ENCODE results near the gene ACADL. TPM values are rescaled to one million over a fixed set of nuclear protein-coding genes. Genes with fewer than 3 reads are reported as not detected.

Gene ACADL
- total RNA-seq, 1 donor from 2014 or later, result not detected

DNA sequence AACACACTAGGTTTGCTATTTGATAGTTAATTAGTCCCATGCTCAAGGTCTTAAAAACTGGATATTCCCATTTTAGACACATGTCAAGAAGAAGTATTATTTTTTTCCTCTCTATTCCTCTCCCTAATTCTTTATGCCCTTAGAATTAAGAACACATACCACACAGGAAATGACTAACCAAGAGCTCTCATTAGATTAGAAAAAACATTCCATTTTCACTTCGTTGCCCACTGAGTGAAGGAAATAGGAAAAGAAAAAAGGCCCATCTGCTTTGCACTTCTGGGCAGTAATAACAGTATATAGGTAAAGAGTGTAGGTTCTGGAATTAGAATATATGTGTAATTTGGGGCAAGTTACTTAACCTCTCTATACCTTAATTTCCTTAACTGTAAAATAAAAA lies 26.9 kb downstream of the ACADL start:
- TF ChIP-seq, protein P1, sequence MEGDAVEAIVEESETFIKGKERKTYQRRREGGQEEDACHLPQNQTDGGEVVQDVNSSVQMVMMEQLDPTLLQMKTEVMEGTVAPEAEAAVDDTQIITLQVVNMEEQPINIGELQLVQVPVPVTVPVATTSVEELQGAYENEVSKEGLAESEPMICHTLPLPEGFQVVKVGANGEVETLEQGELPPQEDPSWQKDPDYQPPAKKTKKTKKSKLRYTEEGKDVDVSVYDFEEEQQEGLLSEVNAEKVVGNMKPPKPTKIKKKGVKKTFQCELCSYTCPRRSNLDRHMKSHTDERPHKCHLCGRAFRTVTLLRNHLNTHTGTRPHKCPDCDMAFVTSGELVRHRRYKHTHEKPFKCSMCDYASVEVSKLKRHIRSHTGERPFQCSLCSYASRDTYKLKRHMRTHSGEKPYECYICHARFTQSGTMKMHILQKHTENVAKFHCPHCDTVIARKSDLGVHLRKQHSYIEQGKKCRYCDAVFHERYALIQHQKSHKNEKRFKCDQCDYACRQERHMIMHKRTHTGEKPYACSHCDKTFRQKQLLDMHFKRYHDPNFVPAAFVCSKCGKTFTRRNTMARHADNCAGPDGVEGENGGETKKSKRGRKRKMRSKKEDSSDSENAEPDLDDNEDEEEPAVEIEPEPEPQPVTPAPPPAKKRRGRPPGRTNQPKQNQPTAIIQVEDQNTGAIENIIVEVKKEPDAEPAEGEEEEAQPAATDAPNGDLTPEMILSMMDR (IDR thresholded peaks at IDR 0.05), result no peak
- Mint-ChIP-seq H3K36me3 (ENCODE audit: unreplicated experiment) (no peaks in the 10 kb centered on the region), H3K4me1 (ENCODE audit: unreplicated experiment) (peaks cover 9% of the 10 kb centered on the region), H3K27ac (ENCODE audit: unreplicated experiment) (no peak overlapping the region), H3K27me3 (ENCODE audit: unreplicated experiment) (peaks cover 57% of the 10 kb centered on the region), H3K9me3 (ENCODE audit: unreplicated experiment) (no peaks in the 10 kb centered on the region), H3K4me3 (ENCODE audit: unreplicated experiment) (no peak overlapping the region)
- DNase-seq (ENCODE audit: extremely low spot score, unreplicated experiment), result no peak

DNA sequence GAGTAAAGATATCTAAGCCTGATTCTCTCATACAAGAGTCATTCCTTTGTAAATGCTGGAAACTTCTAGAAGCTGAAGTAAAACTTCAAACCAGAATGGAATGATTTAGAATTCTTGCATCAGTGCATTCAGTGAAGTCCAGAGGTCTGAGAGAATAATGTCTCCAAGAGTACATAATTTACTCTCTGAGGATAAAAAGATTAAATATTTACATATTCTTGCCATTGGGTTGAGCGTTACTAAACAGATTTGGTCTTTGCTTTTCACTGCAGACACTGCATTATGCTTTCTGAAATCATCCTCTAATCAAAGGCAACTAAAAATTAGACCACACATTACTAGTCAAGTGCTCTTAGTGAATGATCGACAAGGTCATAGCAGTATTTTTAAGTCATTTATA lies 27.5 kb downstream of the ACADL start:
- peaks cover 55% of the 10 kb centered on the region for H3K27me3 Mint-ChIP-seq (ENCODE audit: unreplicated experiment)
- H3K4me3 Mint-ChIP-seq (ENCODE audit: unreplicated experiment), result no peak overlapping the region
- peaks cover 9% of the 10 kb centered on the region for H3K4me1 Mint-ChIP-seq (ENCODE audit: unreplicated experiment)
- no peaks in the 10 kb centered on the region for H3K36me3 Mint-ChIP-seq (ENCODE audit: unreplicated experiment)
- H3K27ac Mint-ChIP-seq (ENCODE audit: unreplicated experiment), result no peak overlapping the region
- no peak for DNase-seq (ENCODE audit: extremely low spot score, unreplicated experiment)
- no peaks in the 10 kb centered on the region for H3K9me3 Mint-ChIP-seq (ENCODE audit: unreplicated experiment)
- TF ChIP-seq, protein P1 (IDR thresholded peaks at IDR 0.05), result no peak

DNA sequence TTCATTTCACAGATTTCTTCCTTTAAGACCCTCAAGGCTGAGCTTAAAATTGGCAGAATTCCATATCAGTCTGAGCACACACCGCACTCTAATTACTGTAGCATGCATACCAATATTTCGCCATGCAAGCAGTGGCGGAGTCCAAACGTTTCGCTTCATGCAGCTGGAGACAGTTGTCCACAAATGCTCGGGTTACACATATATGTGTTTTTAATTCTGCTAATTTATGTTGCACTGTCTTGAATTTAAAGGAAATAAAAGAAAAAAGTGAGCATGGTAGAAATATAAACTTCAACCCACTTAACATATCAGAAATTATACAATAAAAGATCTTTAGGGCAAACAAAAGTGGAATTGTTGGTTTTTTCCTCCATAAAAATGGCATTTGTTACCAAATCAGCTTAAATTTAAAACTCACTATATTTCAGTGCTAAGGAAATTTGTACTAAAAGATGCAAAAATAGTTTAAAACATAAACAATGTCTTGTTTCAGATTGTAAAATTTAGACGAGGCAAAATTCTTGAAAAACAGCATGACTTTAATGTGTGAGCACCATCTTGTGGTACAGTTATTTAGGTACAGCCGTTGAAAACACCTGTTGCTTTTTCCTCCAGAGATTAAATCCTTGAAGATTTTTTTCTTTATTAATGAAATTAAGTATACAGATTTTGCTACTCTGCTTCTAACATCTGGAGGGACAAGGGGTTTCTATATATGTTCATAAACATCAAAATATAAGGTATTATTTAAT lies 30.0 kb downstream of the ACADL start:
- Mint-ChIP-seq H3K4me3 (ENCODE audit: unreplicated experiment) (peak overlapping the region; percentile 48), H3K4me1 (ENCODE audit: unreplicated experiment) (peaks cover 9% of the 10 kb centered on the region), H3K27me3 (ENCODE audit: unreplicated experiment) (peaks cover 53% of the 10 kb centered on the region), H3K27ac (ENCODE audit: unreplicated experiment) (no peak overlapping the region), H3K9me3 (ENCODE audit: unreplicated experiment) (no peaks in the 10 kb centered on the region), H3K36me3 (ENCODE audit: unreplicated experiment) (no peaks in the 10 kb centered on the region)
- no peak for DNase-seq (ENCODE audit: extremely low spot score, unreplicated experiment)
- TF ChIP-seq, protein P1 (IDR thresholded peaks at IDR 0.05), result peak; percentile 80

DNA sequence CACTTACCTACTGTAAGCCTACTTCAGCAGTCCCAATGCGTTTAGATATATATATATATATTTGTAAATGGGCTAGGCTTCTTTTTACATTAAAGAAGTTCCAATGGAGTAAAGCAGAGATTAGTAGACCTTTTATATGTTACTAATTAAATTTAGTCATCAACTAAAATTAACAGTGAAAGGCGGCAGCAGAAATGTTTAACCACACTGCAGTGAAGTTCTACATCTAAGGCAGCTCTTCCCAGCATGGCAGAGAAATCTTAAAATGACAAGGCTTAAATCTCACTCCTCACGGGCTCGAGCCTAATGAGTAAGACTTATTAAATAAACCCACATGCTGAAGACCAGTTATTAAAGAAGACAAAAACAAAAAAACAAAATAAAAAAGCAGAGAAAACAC lies 34.9 kb downstream of the ACADL start:
- H3K4me3 Mint-ChIP-seq (ENCODE audit: unreplicated experiment), result no peak overlapping the region
- H3K36me3 Mint-ChIP-seq (ENCODE audit: unreplicated experiment), result no peaks in the 10 kb centered on the region
- TF ChIP-seq, protein P1 (IDR thresholded peaks at IDR 0.05), result no peak
- H3K27ac Mint-ChIP-seq (ENCODE audit: unreplicated experiment), result no peak overlapping the region
- H3K4me1 Mint-ChIP-seq (ENCODE audit: unreplicated experiment), result peaks cover 4% of the 10 kb centered on the region
- DNase-seq (ENCODE audit: extremely low spot score, unreplicated experiment), result no peak
- H3K9me3 Mint-ChIP-seq (ENCODE audit: unreplicated experiment), result peaks cover 4% of the 10 kb centered on the region
- peaks cover 56% of the 10 kb centered on the region for H3K27me3 Mint-ChIP-seq (ENCODE audit: unreplicated experiment)

DNA sequence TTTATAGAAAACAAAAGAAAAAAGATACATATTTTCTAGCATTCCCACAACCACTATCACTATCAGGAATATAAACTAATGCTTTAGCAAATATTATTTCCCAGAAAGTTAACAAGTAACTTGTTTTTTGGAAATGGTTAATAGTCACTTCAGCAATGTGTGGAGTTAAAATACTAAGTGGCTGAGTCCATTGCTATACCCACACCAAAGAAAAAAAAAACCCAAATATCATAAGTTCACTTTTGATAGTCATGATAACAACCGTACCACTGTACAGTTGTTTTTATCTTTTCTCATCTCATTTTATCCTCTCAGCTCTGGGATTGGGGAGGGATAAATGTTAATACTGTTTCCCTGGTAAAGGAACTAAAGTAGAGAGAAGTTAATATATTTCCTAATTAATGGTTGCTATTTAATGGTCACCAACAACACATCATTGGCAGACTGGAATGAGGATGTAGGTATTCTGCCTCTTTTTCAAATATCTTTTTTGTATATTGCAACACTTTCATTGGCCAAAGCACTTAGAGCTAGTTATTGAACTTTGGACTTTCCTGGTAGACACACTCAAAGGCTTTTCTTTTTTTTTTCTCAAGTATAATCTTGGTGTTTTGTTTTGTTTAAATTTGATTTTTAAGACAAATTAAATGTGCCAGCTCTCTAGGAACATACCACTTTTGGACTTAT lies 35.7 kb downstream of the ACADL start:
- no peak overlapping the region for H3K4me3 Mint-ChIP-seq (ENCODE audit: unreplicated experiment)

More for the DNA sequence above, 35.7 kb downstream of the ACADL start:
- Mint-ChIP-seq H3K27me3 (ENCODE audit: unreplicated experiment) (peaks cover 49% of the 10 kb centered on the region), H3K4me1 (ENCODE audit: unreplicated experiment) (no peaks in the 10 kb centered on the region), H3K36me3 (ENCODE audit: unreplicated experiment) (peaks cover 5% of the 10 kb centered on the region), H3K9me3 (ENCODE audit: unreplicated experiment) (peaks cover 10% of the 10 kb centered on the region), H3K27ac (ENCODE audit: unreplicated experiment) (no peak overlapping the region)
- DNase-seq (ENCODE audit: extremely low spot score, unreplicated experiment), result no peak
- TF ChIP-seq, protein P1 (IDR thresholded peaks at IDR 0.05), result no peak
